HG03354 (cell line): ENCODE results near the gene EIPR1.
"Not testable (repeated sequence)": the region's sequence is repeated elsewhere in the genome, so short reads cannot be mapped to it uniquely, and the experiment has no call there.

Experiments
- ATAC-seq: cut with Tn5 transposase; IDR thresholded peaks from one replicate; pipeline ENCODE4 v1.9.1; 2021; ENCODE audit warnings: mild to moderate bottlenecking; ENCODE audit not compliant: unreplicated experiment, poor library complexity, severe bottlenecking

Gene EIPR1

DNA sequence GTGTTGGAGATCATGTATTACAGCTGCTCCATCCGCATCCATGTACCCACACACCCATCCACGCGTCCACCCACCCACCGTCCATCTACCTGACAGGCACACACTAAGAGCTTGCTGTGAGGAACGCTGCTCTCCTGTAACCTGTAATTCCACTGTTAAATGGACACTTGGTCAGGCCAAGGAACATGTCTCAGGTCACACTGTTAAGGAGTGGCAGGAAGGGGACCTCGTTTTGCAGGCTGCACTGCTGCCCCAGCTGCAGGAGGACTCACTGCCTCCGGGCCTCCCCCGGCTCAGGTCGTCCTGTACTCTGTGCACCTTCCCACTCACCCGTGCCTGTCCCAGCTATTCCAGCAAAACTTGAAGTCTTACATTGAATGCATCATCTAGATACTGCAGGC lies 170.5 kb downstream of the EIPR1 start:
- ATAC-seq: no peak

DNA sequence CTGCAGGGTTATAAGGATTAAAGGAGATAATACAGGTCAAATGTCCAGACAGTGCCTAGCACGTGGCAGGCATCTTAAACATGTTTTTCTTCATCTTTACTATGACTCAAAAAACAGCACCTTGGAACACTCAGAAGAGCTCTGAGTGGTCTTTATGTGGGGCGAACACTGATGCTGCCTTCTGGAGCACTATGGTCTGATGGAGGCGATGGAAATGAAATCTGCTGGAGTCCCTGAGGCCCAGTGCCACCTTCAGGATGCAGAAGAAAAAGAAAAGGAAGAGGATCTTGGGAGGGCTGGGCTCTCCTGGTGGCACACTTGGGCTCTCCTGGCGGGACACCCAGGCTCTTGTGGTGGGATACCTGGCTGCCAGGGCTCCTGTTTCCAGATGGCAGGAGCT lies 171.8 kb downstream of the EIPR1 start:
- ATAC-seq: no peak

DNA sequence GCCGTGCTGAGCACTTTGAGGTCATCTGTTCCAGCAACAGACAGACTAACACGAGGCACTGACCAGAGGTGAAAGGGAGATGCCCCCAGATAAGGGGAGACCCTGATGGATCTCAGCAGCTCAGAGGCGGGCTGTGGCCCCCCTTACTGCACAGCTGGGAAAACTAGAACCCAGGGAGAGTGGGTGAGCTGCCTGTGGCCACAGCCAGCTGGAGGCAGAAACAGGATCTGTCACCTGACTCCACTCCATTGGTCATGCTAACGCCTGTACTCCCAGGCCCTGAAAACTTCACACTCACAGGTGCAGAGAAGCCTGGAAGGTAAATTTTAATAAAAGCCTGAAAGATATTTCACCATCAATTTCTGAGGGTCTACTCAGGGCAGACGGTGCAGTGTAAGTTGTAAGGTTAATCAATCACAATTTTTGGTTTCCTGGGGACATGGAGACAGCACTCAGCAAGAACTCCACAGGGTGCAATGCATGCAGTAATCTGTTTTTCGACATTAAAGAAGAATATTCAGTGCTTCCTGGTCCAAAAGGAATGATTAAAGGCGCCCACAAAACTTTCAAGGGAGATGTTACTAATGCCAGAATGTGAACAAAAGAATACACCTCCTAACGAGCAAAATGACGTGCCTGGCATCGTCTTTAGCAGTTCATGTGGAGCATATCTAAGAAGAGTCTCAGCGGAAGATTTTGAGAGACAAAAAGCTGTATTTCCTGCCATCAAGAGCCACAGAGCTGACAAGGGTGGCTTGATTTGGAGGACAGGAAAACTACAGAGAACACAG lies 173.4 kb downstream of the EIPR1 start:
- no peak for ATAC-seq

DNA sequence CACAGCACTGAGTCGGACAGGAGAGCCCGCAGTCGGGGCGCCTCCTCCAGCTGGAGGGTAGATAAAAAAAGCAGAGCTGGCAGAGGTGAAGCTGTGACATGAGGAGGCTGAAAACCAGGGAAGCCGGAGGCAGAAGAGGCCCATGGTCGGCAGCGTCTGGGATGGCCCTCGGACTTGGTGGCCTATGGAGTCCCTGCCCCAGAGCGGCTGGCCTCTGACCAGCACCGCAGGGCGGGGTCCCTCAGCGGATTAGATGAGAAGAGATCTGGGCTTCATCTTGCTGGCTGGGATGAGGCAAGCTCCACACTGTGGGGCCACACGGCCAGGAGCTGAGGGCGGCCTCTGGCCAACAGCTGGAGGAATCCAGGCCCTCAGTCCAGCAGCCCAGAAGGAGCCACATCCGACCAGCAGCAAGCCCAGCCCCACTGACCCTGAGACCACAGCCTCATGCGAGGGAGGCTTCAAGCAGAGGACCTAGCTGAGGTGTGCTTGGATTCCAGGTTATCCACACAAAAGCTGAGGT lies 174.1 kb downstream of the EIPR1 start:
- no peak for ATAC-seq

DNA sequence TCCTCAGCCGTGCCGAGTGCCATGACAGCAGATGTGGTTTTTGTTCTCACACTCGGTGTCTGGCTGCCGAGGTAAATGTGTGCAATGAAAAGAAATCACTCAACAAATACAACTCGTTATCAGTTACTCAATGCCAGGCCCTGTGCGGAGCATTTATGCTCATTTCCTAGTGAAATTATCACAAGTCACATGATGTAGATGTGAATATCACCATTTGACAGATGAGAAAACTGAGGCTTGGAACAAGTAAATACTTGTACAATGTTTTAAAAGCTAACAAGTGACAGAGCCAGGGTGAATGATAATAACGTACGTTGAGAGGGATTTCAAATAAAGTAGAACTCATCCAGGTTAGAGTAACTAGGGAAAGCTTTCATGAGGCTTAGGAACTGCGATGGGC lies 174.7 kb downstream of the EIPR1 start:
- ATAC-seq: no peak

DNA sequence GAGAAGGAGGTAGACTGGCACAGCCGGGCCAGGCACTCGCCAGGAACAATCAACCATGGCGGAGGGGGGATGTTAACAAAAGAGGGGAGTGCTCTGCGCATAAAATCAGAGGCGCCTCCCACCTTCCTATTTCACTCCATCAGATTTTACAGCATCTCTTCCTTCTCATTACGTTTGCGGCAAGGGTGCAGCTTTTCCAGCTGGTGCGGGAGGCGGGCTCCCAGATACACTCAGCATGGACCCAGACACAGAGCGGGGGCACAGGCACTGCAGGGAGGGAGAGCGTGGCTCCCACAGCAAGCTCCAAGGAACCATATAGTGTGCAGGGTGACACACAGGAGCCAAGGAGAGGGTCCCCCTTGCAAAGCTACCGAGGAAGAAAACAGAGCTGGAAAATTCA lies 176.3 kb downstream of the EIPR1 start:
- ATAC-seq: no peak

- no peak for ATAC-seq
Observed at GRCh38 chr2:3200420-3200939, 177.1 kb downstream of the EIPR1 start.

DNA sequence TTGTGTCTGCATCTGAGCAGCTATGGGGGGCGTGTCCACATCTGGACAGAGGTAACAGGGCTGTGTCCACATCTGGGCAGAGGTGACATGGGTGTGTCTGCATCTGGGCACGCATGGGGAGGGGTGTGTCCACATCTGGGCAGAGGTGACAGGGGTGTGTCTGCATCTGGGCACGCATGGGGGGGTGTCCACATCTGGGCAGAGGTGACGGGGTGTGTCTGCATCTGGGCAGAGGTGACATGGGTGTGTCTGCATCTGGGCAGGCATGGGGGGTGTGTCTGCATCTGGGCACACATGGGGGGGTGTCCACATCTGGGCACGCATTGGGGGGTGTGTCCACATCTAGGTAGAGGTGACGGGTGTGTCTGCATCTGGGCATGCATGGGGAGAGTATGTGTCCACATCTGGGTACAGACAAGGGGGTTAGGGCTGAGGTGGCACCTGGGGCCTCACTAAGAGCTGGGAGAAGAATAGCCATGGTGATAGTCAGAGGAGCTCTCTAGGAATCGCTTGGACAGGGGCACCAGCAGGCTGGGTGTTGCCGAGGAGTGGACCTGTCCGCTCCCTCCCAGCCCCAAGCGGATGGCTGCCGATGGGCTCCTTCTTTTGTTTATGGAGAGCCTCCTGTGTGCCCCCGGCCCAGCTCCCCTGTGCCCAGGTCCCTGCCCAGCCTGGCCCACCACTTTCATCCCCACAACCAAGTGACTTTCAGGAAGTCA lies 177.8 kb downstream of the EIPR1 start:
- ATAC-seq: no peak

- ATAC-seq: not testable (repeated sequence)
Observed at GRCh38 chr2:3198671-3199192, 178.9 kb downstream of the EIPR1 start.

GRCh38 chr2:3198119-3198518 lies 179.5 kb downstream of the EIPR1 start:
- ATAC-seq: no peak

DNA sequence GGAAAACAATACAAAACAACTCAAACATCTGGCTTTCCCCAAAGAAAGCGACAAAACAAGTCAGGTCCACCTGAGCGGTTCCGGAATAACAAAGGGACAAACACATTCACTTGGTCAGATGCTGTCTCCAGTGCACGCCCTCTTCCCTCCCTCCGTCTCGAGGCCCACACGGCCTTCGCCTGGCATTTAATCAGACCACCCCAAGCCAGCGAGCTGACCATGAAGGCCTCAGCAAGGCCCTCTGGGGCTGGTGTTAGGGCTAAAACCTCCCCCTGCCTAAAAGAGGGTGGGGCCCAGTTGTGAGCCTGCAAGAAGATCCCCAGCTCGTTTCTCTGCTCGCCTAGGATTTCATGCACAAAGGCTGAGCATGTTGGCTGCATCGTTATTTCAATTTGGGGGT lies 180.3 kb downstream of the EIPR1 start:
- ATAC-seq: no peak

GRCh38 chr2:3196716-3197115 lies 180.9 kb downstream of the EIPR1 start:
- no peak for ATAC-seq

GRCh38 chr2:3195641-3196476 lies 181.8 kb downstream of the EIPR1 start:
- ATAC-seq: no peak

GRCh38 chr2:3194828-3195227 lies 182.8 kb downstream of the EIPR1 start:
- no peak for ATAC-seq

GRCh38 chr2:3193443-3194330 lies 183.9 kb downstream of the EIPR1 start:
- ATAC-seq: no peak

GRCh38 chr2:3192920-3193319 lies 184.7 kb downstream of the EIPR1 start:
- no peak for ATAC-seq

DNA sequence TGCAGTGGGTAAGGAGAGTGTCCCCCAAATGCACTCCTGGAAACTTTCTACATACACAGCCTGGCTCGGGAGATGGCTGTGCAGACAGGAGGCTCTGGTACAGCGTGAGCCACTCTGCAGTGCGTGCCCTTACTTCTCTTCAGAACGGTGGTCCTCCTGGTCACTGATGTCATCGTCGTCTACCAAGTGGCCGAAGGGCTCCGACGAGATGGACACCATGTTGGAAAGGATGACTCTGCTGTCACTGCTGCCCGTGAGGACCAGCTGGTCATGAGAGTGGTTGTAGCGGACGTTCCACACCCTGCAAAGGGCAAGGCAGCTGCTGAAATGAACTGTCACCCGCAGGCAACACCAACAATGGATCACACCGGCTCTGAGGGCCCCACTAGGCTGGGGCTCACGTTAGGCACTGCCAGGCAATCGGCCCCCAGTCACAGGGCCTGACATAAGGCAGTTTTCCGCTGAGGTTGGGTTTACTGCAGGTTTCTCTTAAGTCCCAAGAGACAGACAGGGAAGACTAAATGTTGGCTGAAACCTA lies 185.3 kb downstream of the EIPR1 start:
- ATAC-seq: no peak

DNA sequence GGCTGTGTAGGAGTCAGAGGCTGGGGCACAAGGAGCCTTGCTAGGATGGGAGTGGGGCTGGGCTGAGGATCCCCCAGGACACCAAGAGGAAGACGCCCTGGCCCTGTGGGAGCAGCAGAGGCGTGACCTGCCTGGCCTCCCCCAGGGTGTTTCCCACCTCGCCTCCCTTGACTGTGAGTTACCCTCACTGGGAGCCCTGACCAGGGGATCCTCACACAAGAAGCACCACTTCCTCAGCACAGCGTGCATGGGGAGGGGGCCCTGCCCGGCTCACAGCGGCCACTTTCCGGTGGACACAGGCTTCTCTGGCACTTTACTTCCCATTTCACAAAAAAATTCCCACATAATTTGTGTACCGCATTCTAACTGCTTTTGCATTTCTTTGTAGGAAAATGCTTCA lies 187.7 kb downstream of the EIPR1 start:
- ATAC-seq: no peak
